Measurements from ENCODE around the gene PPP1R13B. TPM values are rescaled to one million over a fixed set of nuclear protein-coding genes. Genes with fewer than 3 reads are reported as not detected.

PPP1R13B gene
- total RNA-seq, 6 experiments from 2014 or later = 5.1 to 6.2 (median 5.5) TPM

DNA sequence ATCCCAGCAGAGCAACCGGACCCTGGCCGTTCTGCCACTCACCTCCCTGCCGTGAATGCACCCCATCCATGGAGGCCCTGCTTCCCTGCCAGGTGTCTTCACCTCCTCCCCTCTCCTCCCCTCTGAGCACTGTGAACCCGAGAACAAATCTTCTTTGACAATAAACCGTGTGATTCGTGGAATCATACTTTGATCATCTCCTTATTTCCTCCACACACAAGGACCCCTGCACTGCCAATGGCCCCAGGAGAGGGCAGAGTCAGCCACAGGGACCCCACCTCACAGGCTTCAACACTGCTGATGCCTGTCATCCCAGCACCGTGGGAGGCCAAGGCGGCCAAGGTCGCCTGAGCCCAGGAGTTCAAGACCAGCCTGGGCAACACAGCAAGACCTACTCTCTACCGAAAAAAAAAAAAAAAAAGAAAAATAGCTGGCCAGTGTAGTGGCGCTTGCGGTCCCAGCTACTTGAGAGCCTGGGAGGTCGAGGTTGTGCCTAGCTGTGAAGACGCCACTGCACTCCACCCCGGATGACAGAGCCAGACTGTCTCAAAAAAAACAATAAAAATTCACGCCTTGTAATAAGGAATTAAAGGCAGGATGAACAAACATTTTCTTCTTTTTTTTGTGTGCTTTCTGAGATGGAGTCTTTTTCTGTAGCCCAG, 133.2 kb downstream of the PPP1R13B start:
- peaks cover 30% of the 10 kb centered on the region for H3K4me1 Mint-ChIP-seq (ENCODE audit: low read depth)
- peak overlapping the region; percentile 81 for H3K4me3 Mint-ChIP-seq
- H3K9me3 Mint-ChIP-seq = peaks cover 4% of the 10 kb centered on the region; the same call in 1 of the 2 replicates
- peaks cover 24% of the 10 kb centered on the region for H3K36me3 Mint-ChIP-seq (ENCODE audit: low read depth)
- H3K27me3 Mint-ChIP-seq (ENCODE audit: insufficient read depth) = peaks cover 22% of the 10 kb centered on the region
- DNase-seq = no peak
- TF ChIP-seq, protein P1, sequence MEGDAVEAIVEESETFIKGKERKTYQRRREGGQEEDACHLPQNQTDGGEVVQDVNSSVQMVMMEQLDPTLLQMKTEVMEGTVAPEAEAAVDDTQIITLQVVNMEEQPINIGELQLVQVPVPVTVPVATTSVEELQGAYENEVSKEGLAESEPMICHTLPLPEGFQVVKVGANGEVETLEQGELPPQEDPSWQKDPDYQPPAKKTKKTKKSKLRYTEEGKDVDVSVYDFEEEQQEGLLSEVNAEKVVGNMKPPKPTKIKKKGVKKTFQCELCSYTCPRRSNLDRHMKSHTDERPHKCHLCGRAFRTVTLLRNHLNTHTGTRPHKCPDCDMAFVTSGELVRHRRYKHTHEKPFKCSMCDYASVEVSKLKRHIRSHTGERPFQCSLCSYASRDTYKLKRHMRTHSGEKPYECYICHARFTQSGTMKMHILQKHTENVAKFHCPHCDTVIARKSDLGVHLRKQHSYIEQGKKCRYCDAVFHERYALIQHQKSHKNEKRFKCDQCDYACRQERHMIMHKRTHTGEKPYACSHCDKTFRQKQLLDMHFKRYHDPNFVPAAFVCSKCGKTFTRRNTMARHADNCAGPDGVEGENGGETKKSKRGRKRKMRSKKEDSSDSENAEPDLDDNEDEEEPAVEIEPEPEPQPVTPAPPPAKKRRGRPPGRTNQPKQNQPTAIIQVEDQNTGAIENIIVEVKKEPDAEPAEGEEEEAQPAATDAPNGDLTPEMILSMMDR (IDR thresholded peaks at IDR 0.05) = no peak
- peak overlapping the region; percentile 67; the same call in 1 of the 2 replicates for H3K27ac Mint-ChIP-seq

DNA sequence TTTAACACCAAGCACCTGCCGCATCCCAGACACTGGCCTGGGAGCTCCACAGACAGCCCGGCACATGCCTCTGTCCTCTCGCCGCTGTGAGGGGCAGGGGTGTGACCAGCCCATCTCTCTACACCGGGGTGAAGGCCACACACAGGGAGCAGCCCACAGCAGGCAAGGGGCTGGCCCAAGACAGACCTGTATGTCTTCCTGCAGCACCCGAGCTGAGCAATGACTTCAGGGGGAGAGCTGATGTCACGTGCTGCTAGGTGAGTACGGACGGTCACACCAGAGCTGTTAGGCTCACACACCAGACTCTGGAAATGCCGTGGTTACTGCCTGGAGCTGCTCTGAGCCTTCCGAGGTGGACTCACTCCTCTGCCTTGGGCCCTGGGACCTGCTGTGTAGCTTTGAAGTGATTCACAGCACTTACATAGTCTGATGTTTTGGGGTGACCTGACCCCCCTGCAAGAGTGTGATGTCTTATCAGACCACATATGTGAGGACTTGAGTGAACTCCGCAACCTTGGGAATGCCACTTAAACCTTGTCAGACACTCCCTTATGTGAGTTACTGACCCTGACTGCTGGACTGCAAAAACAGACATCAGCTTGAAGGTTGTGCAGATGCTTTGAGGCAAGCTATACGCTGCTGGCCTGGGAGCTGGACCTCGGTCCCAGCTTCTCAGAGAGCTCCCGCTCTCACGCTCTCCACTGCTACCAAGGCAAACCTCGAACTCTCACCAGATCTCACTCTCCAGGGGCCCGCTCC, 133.9 kb downstream of the PPP1R13B start:
- Mint-ChIP-seq H3K36me3 (ENCODE audit: low read depth) (peaks cover 29% of the 10 kb centered on the region), H3K4me1 (ENCODE audit: low read depth) (peaks cover 30% of the 10 kb centered on the region), H3K9me3 (peaks cover 8% of the 10 kb centered on the region; the same call in 1 of the 2 replicates), H3K27me3 (ENCODE audit: insufficient read depth) (peaks cover 26% of the 10 kb centered on the region), H3K4me3 (peak overlapping the region; percentile 81), H3K27ac (peak overlapping the region; percentile 61)
- no peak for DNase-seq
- TF ChIP-seq, protein P1 (IDR thresholded peaks at IDR 0.05) = no peak

DNA sequence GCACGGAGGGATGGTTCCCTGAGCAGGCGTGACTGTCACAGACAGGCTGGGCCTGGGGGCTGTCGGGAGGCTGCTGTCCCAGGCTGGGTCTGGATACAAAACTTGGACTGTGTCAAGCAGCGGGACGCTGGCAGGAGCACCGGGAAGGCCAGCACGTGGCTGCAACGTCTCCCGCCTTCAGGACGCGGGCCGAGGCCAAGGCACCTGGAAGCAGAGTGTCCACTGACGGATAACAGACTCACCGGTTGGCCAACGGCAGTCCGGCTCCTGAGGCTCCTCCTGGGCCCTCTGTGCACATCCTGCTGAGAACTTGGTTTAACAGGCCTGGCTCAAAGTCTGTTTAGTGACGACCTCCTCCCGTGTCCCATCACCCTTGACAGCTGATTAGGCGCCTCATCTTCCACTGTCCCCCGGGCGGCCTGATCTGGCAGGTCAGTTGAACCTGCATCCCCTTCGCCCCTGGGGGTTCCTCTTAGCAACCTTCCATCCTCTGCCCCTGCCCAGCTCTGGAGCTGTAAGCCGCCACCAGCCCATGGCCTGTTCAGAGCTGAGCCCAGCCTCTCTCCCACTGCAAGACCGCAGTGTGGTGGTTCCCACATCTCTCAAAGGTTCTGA, 134.6 kb downstream of the PPP1R13B start:
- TF ChIP-seq, protein P1 (IDR thresholded peaks at IDR 0.05) = no peak
- Mint-ChIP-seq H3K4me1 (ENCODE audit: low read depth) (peaks cover 27% of the 10 kb centered on the region), H3K36me3 (ENCODE audit: low read depth) (peaks cover 24% of the 10 kb centered on the region), H3K27me3 (ENCODE audit: insufficient read depth) (peaks cover 31% of the 10 kb centered on the region), H3K4me3 (no peak overlapping the region), H3K27ac (peak overlapping the region; percentile 61), H3K9me3 (peaks cover 8% of the 10 kb centered on the region; the same call in 1 of the 2 replicates)
- DNase-seq = no peak

DNA sequence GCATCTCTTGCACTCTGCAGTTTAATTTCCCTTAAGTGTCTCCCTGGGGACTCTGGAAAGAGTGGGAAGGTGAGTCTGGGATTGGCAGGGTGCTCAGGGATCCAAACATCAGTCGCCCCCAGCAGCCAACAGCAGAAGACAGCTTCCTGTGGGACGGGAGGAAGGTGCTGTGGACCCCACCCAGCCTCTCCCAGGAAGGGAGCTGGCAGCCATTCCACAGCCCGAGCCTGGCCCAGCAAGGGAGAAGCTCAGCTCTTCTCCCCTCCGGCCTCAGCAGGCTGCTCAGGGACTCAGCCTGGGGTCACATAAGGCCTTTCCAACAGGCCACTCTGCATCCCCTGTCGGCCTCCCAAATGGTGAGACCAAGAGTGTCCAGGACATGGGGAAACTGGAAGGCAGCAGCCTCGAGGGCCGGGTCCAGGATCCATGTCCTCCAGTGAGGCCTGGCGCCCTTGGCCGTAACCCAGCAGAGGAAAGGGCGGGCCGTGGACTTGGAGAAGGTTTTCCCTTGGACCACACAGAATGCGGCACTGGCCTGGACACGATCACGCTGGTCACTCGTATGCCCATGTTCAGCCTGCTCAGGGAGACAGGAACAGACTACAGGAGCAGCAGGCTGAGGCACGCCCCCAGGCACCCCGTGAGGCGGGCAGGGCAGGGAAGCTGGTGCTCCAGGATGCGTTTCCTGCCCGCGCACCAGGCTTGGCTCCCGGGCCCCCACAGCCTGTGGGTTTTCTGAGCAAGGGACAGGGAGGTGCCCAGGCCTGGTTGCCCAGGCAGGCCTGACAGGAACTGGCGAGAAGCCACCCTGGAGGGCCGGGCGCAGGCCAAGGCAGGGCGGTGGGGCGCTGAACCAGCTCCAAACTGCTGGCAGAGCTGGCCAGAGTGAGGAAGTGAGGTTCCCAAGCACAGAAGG, 135.6 kb downstream of the PPP1R13B start:
- H3K27ac Mint-ChIP-seq = 0 out of 2 replicates have a peak overlapping the region, but pooled peaks have one; percentile 29
- H3K4me3 Mint-ChIP-seq = no peak overlapping the region
- TF ChIP-seq, protein P1 (IDR thresholded peaks at IDR 0.05) = no peak
- peaks cover 17% of the 10 kb centered on the region for H3K4me1 Mint-ChIP-seq (ENCODE audit: low read depth)
- peaks cover 16% of the 10 kb centered on the region for H3K36me3 Mint-ChIP-seq (ENCODE audit: low read depth)
- H3K9me3 Mint-ChIP-seq = peaks cover 8% of the 10 kb centered on the region; the same call in 1 of the 2 replicates
- no peak for DNase-seq
- peaks cover 31% of the 10 kb centered on the region for H3K27me3 Mint-ChIP-seq (ENCODE audit: insufficient read depth)
